ENCODE measurements around the gene CFI. TPM values are rescaled to one million over a fixed set of nuclear protein-coding genes. Genes with fewer than 3 reads are reported as not detected.

CFI gene
- total and polyA plus RNA-seq, 4 experiments from 2014 or later, result not detected

- Mint-ChIP-seq H3K9me3 (peaks cover 0 to 7% (median 0%) of the 10 kb centered on the region in 8 donors), H3K27me3 (no peaks in the 10 kb centered on the region), H3K36me3 (peaks cover 0 to 16% of the 10 kb centered on the region in 2 donors), H3K27ac (peak overlapping the region; percentile 72 to 94 (median 86)), H3K4me3 (peak overlapping the region; percentile 92 to 98 (median 95)), H3K4me1 (peaks cover 25 to 53% (median 36%) of the 10 kb centered on the region in 4 donors)
- peak overlapping the region; percentile 38 to 56 for H3K4me3 ChIP-seq (ENCODE audit: low read length in 2 of 2)
- intact Hi-C loops (cut with micrococcal nuclease), result loop anchor here (1.0 to 10.0 kb wide), 10 partner anchors 13 to 1982 kb away; partner anchors contain the start of genes GAR1, PAPSS1 and SEC24B
- ChIA-PET CTCF (ENCODE audit: partially characterized antibody) (interaction anchor here (0.8 to 4.3 kb wide), 11 partner anchors 8 to 141 kb away, joined by 3 to 17 read pairs (median 4); partner anchors contain the start of gene PLA2G12A), POLR2A (ENCODE audit: partially characterized antibody) (interaction anchor here (0.6 to 4.6 kb wide), 12 partner anchors 12 to 273 kb away, joined by 3 to 23 read pairs (median 5); partner anchors contain the start of genes MCUB, PLA2G12A and SEC24B)
- H3K27ac ChIP-seq (ENCODE audit: low read depth, low read length), result peak overlapping the region; percentile 71
- no peaks in the 10 kb centered on the region for H3K9me3 ChIP-seq (ENCODE audit: control insufficient read depth in 1 of 2, low read length in 2 of 2)
- no peak for DNase-seq
- no peaks in the 10 kb centered on the region for H3K27me3 ChIP-seq (ENCODE audit: insufficient read depth, low read length)
- peaks cover 43% of the 10 kb centered on the region for H3K4me1 ChIP-seq (ENCODE audit: insufficient read depth, low read length)
- H3K36me3 ChIP-seq (ENCODE audit: insufficient read depth, low read length), result no peaks in the 10 kb centered on the region
Measured at GRCh38 chr4:109703664-109704361, 98.0 kb downstream of the CFI start.

- CTCF ChIA-PET (ENCODE audit: partially characterized antibody), result interaction anchor here (0.8 to 4.3 kb wide), 11 partner anchors 9 to 141 kb away, joined by 3 to 17 read pairs (median 4); partner anchors contain the start of gene PLA2G12A
- peaks cover 31 to 60% (median 42%) of the 10 kb centered on the region in 4 donors for H3K4me1 Mint-ChIP-seq
- H3K4me3 ChIP-seq (ENCODE audit: low read length in 2 of 2), result peak within 1 kb of the TSS; percentile 48 to 56
- intact Hi-C loops (cut with micrococcal nuclease), result loop anchor here (1.0 to 10.0 kb wide), 10 partner anchors 12 to 1981 kb away; partner anchors contain the start of genes GAR1, PAPSS1 and SEC24B
- no peaks in the 10 kb centered on the region for H3K27me3 ChIP-seq (ENCODE audit: insufficient read depth, low read length)
- no peaks in the 10 kb centered on the region for H3K36me3 ChIP-seq (ENCODE audit: insufficient read depth, low read length)
- peaks cover 0 to 7% (median 0%) of the 10 kb centered on the region in 8 donors for H3K9me3 Mint-ChIP-seq
- peak within 1 kb of the TSS; percentile 71 for H3K27ac ChIP-seq (ENCODE audit: low read depth, low read length)
- no peaks in the 10 kb centered on the region for H3K9me3 ChIP-seq (ENCODE audit: control insufficient read depth in 1 of 2, low read length in 2 of 2)
- H3K27ac Mint-ChIP-seq, result peak within 1 kb of the TSS; percentile 86 to 96 (median 93)
- peak; percentile 72 to 83 (median 77) for DNase-seq
- peaks cover 47% of the 10 kb centered on the region for H3K4me1 ChIP-seq (ENCODE audit: insufficient read depth, low read length)
- peaks cover 0 to 18% of the 10 kb centered on the region in 2 donors for H3K36me3 Mint-ChIP-seq
- H3K4me3 Mint-ChIP-seq, result peak within 1 kb of the TSS; percentile 92 to 98 (median 95)
- no peaks in the 10 kb centered on the region for H3K27me3 Mint-ChIP-seq
- POLR2A ChIA-PET (ENCODE audit: partially characterized antibody), result interaction anchor here (0.6 to 4.6 kb wide), 13 partner anchors 12 to 272 kb away, joined by 3 to 23 read pairs (median 4); partner anchors contain the start of genes MCUB, PLA2G12A and SEC24B
Measured at GRCh38 chr4:109702950-109703663, 98.7 kb downstream of the CFI start, which contains the start of gene CASP6. CASP6 (minus strand) TSS chr4:109703445; CDS start chr4:109703395, 50 bp downstream.

GRCh38 chr4:109701566-109702410, 100.0 kb downstream of the CFI start:
- H3K27ac Mint-ChIP-seq, result peak overlapping the region; percentile 86 to 96 (median 93)
- POLR2A ChIA-PET (ENCODE audit: partially characterized antibody), result interaction anchor here (0.6 to 4.6 kb wide), 13 partner anchors 10 to 269 kb away, joined by 3 to 23 read pairs (median 8); partner anchors contain the start of genes GAR1, MCUB, PLA2G12A and SEC24B
- Histone ChIP-seq H3K36me3 (ENCODE audit: insufficient read depth, low read length) (peaks cover 8% of the 10 kb centered on the region), H3K4me1 (ENCODE audit: insufficient read depth, low read length) (peaks cover 47% of the 10 kb centered on the region), H3K27me3 (ENCODE audit: insufficient read depth, low read length) (no peaks in the 10 kb centered on the region), H3K9me3 (ENCODE audit: control insufficient read depth in 1 of 2, low read length in 2 of 2) (no peaks in the 10 kb centered on the region), H3K27ac (ENCODE audit: low read depth, low read length) (peak overlapping the region; percentile 71), H3K4me3 (ENCODE audit: low read length in 2 of 2) (peak overlapping the region; percentile 37 to 56)
- peaks cover 0 to 8% (median 0%) of the 10 kb centered on the region in 8 donors for H3K9me3 Mint-ChIP-seq
- CTCF ChIA-PET (ENCODE audit: partially characterized antibody), result interaction anchor here (0.7 to 4.3 kb wide), 15 partner anchors 9 to 276 kb away, joined by 3 to 17 read pairs (median 6); partner anchors contain the start of genes PLA2G12A and SEC24B
- intact Hi-C loops (cut with micrococcal nuclease), result loop anchor here (5.0 to 10.0 kb wide), 2 partner anchors 273 to 1979 kb away; partner anchors contain the start of gene PAPSS1
- peak overlapping the region; percentile 92 to 98 (median 95) for H3K4me3 Mint-ChIP-seq
- H3K27me3 Mint-ChIP-seq, result no peaks in the 10 kb centered on the region
- peak in 2 of 5 donors; percentile 12 to 17 for DNase-seq
- H3K4me1 Mint-ChIP-seq, result peaks cover 31 to 68% (median 46%) of the 10 kb centered on the region in 4 donors
- H3K36me3 Mint-ChIP-seq, result peaks cover 8 to 25% of the 10 kb centered on the region in 2 donors

- no peak for DNase-seq
- peaks cover 0 to 9% (median 0%) of the 10 kb centered on the region in 8 donors for H3K9me3 Mint-ChIP-seq
- peak overlapping the region in 6 of 7 donors; percentile 12 to 81 (median 50) for H3K27ac Mint-ChIP-seq
- H3K36me3 Mint-ChIP-seq, result peaks cover 13 to 34% of the 10 kb centered on the region in 2 donors
- H3K27ac ChIP-seq (ENCODE audit: low read depth, low read length), result no peak overlapping the region
- ChIA-PET CTCF (ENCODE audit: partially characterized antibody) (interaction anchor here (1.2 to 2.6 kb wide), 4 partner anchors 15 to 274 kb away, joined by 3 to 11 read pairs (median 8); partner anchors contain the start of gene SEC24B), POLR2A (ENCODE audit: partially characterized antibody) (interaction anchor here (0.5 to 3.7 kb wide), 8 partner anchors 8 to 256 kb away, joined by 3 to 20 read pairs (median 6); partner anchors contain the start of genes MCUB and PLA2G12A)
- peaks cover 8% of the 10 kb centered on the region for H3K36me3 ChIP-seq (ENCODE audit: insufficient read depth, low read length)
- peak overlapping the region in 1 of 8 donors; percentile 47 for H3K4me3 Mint-ChIP-seq
- intact Hi-C loops (cut with micrococcal nuclease), result loop anchor here (5.0 to 10.0 kb wide), 2 partner anchors 275 to 1977 kb away; partner anchors contain the start of gene PAPSS1
- no peaks in the 10 kb centered on the region for H3K27me3 Mint-ChIP-seq
- no peaks in the 10 kb centered on the region for H3K9me3 ChIP-seq (ENCODE audit: control insufficient read depth in 1 of 2, low read length in 2 of 2)
- H3K4me1 ChIP-seq (ENCODE audit: insufficient read depth, low read length), result peaks cover 47% of the 10 kb centered on the region
- no peak overlapping the region for H3K4me3 ChIP-seq (ENCODE audit: low read length in 2 of 2)
- no peaks in the 10 kb centered on the region for H3K27me3 ChIP-seq (ENCODE audit: insufficient read depth, low read length)
- peaks cover 32 to 68% (median 47%) of the 10 kb centered on the region in 4 donors for H3K4me1 Mint-ChIP-seq
Measured at GRCh38 chr4:109699553-109700225, 102.1 kb downstream of the CFI start.

GRCh38 chr4:109698656-109699055, 103.1 kb downstream of the CFI start:
- DNase-seq, result no peak
- peaks cover 29 to 67% (median 46%) of the 10 kb centered on the region in 4 donors for H3K4me1 Mint-ChIP-seq
- peaks cover 0 to 9% (median 0%) of the 10 kb centered on the region in 8 donors for H3K9me3 Mint-ChIP-seq
- peak overlapping the region in 6 of 7 donors; percentile 28 to 86 (median 52) for H3K27ac Mint-ChIP-seq
- no peaks in the 10 kb centered on the region for H3K27me3 Mint-ChIP-seq
- Histone ChIP-seq H3K4me1 (ENCODE audit: insufficient read depth, low read length) (peaks cover 40% of the 10 kb centered on the region), H3K36me3 (ENCODE audit: insufficient read depth, low read length) (peaks cover 8% of the 10 kb centered on the region), H3K27me3 (ENCODE audit: insufficient read depth, low read length) (no peaks in the 10 kb centered on the region), H3K9me3 (ENCODE audit: control insufficient read depth in 1 of 2, low read length in 2 of 2) (no peaks in the 10 kb centered on the region), H3K4me3 (ENCODE audit: low read length in 2 of 2) (no peak overlapping the region), H3K27ac (ENCODE audit: low read depth, low read length) (no peak overlapping the region)
- no peak overlapping the region for H3K4me3 Mint-ChIP-seq
- POLR2A ChIA-PET (ENCODE audit: partially characterized antibody), result interaction anchor here (0.7 to 3.7 kb wide), 4 partner anchors 7 to 139 kb away, joined by 3 to 20 read pairs (median 8); partner anchors contain the start of gene MCUB
- H3K36me3 Mint-ChIP-seq, result peaks cover 20 to 43% of the 10 kb centered on the region in 2 donors
- CTCF ChIA-PET (ENCODE audit: partially characterized antibody), result no interaction called here
- intact Hi-C loops (cut with micrococcal nuclease), result no loop called here

Data from CD4-positive, alpha-beta memory T cell (primary cell).